HG02884 (cell line): ENCODE results near the gene NCAN.
A peak's percentile ranks its signal among the peaks of the same experiment; 100 is the strongest.
"Not testable (repeated sequence)": the region's sequence is repeated elsewhere in the genome, so short reads cannot be mapped to it uniquely, and the experiment has no call there.

Experiments
- ATAC-seq: cut with Tn5 transposase; IDR thresholded peaks from one replicate; pipeline ENCODE4 v1.9.1; 2021; ENCODE audit warnings: mild to moderate bottlenecking, moderate library complexity; ENCODE audit not compliant: unreplicated experiment

NCAN gene

GRCh38 chr19:19223636-19224035, 11.9 kb downstream of the NCAN start:
- no peak for ATAC-seq

- ATAC-seq = no peak
Observed at GRCh38 chr19:19224150-19224851, 12.5 kb downstream of the NCAN start.

GRCh38 chr19:19224852-19225494, 13.2 kb downstream of the NCAN start:
- ATAC-seq = peak; percentile 47

- no peak for ATAC-seq
Observed at GRCh38 chr19:19226204-19226603, 14.4 kb downstream of the NCAN start.

GRCh38 chr19:19226663-19227062, 14.9 kb downstream of the NCAN start:
- ATAC-seq = no peak

- no peak for ATAC-seq
Observed at GRCh38 chr19:19227217-19227616, 15.5 kb downstream of the NCAN start.

GRCh38 chr19:19229701-19230100, 17.9 kb downstream of the NCAN start:
- ATAC-seq = no peak

- no peak for ATAC-seq
Observed at GRCh38 chr19:19230999-19231398, 19.2 kb downstream of the NCAN start.

GRCh38 chr19:19232261-19232721, 20.5 kb downstream of the NCAN start:
- no peak for ATAC-seq

GRCh38 chr19:19234220-19234816, 22.6 kb downstream of the NCAN start:
- no peak for ATAC-seq

GRCh38 chr19:19236173-19236572, 24.4 kb downstream of the NCAN start:
- ATAC-seq = no peak

- ATAC-seq = no peak
Observed at GRCh38 chr19:19238126-19238894, 26.6 kb downstream of the NCAN start.

- ATAC-seq = no peak
Observed at GRCh38 chr19:19239675-19240074, 27.9 kb downstream of the NCAN start.

- ATAC-seq = no peak
Observed at GRCh38 chr19:19240476-19240875, 28.7 kb downstream of the NCAN start.

GRCh38 chr19:19250196-19250801, 38.5 kb downstream of the NCAN start:
- no peak for ATAC-seq

GRCh38 chr19:19253409-19253808, 41.7 kb downstream of the NCAN start:
- ATAC-seq = not testable (repeated sequence)

- no peak for ATAC-seq
Observed at GRCh38 chr19:19256072-19256969, 44.6 kb downstream of the NCAN start.

GRCh38 chr19:19257137-19257536, 45.4 kb downstream of the NCAN start:
- ATAC-seq = no peak

- no peak for ATAC-seq
Observed at GRCh38 chr19:19257836-19258588, 46.3 kb downstream of the NCAN start.
